GM18873 (cell line): Measurements from ENCODE around the gene RPS16.

Experiments used
- ATAC-seq: cut with Tn5 transposase; IDR thresholded peaks from one replicate; pipeline ENCODE4 v1.9.1; 2021; ENCODE audit warnings: mild to moderate bottlenecking, moderate library complexity, moderate number of reproducible peaks; ENCODE audit not compliant: unreplicated experiment, low FRiP score

RPS16 gene

GRCh38 chr19:39408392-39409207 is 27.1 kb downstream of the RPS16 start:
- no peak for ATAC-seq

- no peak for ATAC-seq
These were observed 27.9 kb downstream of the RPS16 start for GRCh38 chr19:39407660-39408391.

GRCh38 chr19:39407410-39407659 is 28.4 kb downstream of the RPS16 start:
- ATAC-seq, result no peak

- no peak for ATAC-seq
These were observed 28.9 kb downstream of the RPS16 start, which contains the start of gene ZFP36 for GRCh38 chr19:39406656-39407409. ZFP36 (plus strand) TSS chr19:39406847; CDS start chr19:39406905, 58 bp downstream.

GRCh38 chr19:39405958-39406655 is 29.6 kb downstream of the RPS16 start:
- no peak for ATAC-seq

- ATAC-seq, result no peak
These were observed 30.3 kb downstream of the RPS16 start for GRCh38 chr19:39405261-39405957.

GRCh38 chr19:39403331-39404312 is 32.1 kb downstream of the RPS16 start:
- no peak for ATAC-seq

GRCh38 chr19:39402346-39403300 is 33.1 kb downstream of the RPS16 start:
- ATAC-seq, result no peak

- ATAC-seq, result no peak
These were observed 34.0 kb downstream of the RPS16 start for GRCh38 chr19:39401549-39402345.

- ATAC-seq, result no peak
These were observed 34.6 kb downstream of the RPS16 start for GRCh38 chr19:39401070-39401548.

GRCh38 chr19:39400061-39400460 is 35.7 kb downstream of the RPS16 start:
- ATAC-seq, result no peak

GRCh38 chr19:39399668-39400050 is 36.1 kb downstream of the RPS16 start:
- ATAC-seq, result no peak

GRCh38 chr19:39398297-39398864 is 37.4 kb downstream of the RPS16 start:
- ATAC-seq, result no peak

GRCh38 chr19:39397360-39398296 is 38.1 kb downstream of the RPS16 start:
- ATAC-seq, result no peak

- peak; percentile 92 for ATAC-seq
These were observed 44.9 kb downstream of the RPS16 start, which contains the start of the genes MED29 and PAF1 for GRCh38 chr19:39390751-39391437. MED29 (plus strand) TSS chr19:39391378; CDS start chr19:39391423, 45 bp downstream. PAF1 (minus strand) TSS chr19:39391106; CDS start chr19:39390864, 242 bp downstream.
